SK-N-MC (cell line): Measurements from ENCODE around the gene ABR.

Experiments used
- DNase-seq: peaks from one replicate; pipeline ENCODE4 v3.0.0-alpha.2; 2011; ENCODE audit warnings: low read depth, low spot score
- H3K27ac ChIP-seq: fragments of 200-600 bp; sonication (generic); 2 replicates; pipeline ENCODE4 v1.5.1; 2016; ENCODE audit warnings: mixed run types
- H3K36me3 ChIP-seq: fragments of 200-600 bp; sonication (generic); 2 replicates; pipeline ENCODE4 v1.6.1; 2017; ENCODE audit warnings: antibody characterized with exemption, low read length, mixed read lengths; ENCODE audit not compliant: insufficient read depth
- H3K4me3 ChIP-seq: fragments of 200-600 bp; sonication (generic); 2 replicates; pipeline ENCODE4 v1.5.1; 2016
- H3K9ac ChIP-seq: fragments of 200-600 bp; sonication (generic); 2 replicates; pipeline ENCODE4 v1.8.0; 2017; ENCODE audit warnings: mixed run types, mixed read lengths; ENCODE audit not compliant: insufficient read length
- H3K9me3 ChIP-seq: fragments of 200-600 bp; sonication (generic); 2 replicates; pipeline ENCODE4 v1.6.1; 2017; ENCODE audit warnings: low read depth, mild to moderate bottlenecking, antibody characterized with exemption, low read length, moderate library complexity, mixed read lengths
- EZH2 ChIP-seq: fragments of 200-600 bp; sonication (generic); IDR thresholded peaks from one replicate; pipeline ENCODE4 v1.6.1; 2017; ENCODE audit warnings: antibody characterized with exemption
- FOXP2 ChIP-seq: optimal IDR thresholded peaks from 2 replicates; pipeline ENCODE3; 2011; ENCODE audit warnings: mild to moderate bottlenecking, moderate library complexity; ENCODE audit not compliant: insufficient read depth; ENCODE audit errors: extremely low read length, control extremely low read depth
- POLR2AphosphoS5 ChIP-seq: IDR thresholded peaks from 2 replicates; pipeline ENCODE4 v1.6.1; 2012; ENCODE audit warnings: mild to moderate bottlenecking, low read depth, low read length, borderline replicate concordance

ABR gene

DNA sequence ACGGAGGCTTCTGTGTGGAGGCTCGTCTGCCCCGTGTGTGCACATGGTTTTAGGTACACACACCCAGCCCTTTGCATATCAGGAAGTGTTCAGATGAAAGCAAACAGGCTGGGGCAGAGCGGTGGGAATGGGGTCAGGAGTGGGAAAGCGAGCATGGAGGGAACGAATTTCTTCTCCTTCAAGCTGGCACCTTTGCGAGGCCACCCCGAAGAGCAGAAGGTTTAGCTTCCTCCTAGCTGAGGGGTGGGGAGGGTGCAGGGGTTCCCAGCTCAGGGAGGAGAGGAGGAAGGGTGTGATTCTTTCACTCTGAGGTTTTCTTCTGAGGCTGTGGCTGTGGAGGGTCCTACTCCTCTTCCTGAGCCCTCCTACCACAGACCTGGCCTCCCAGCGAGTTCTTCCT, 83.6 kb downstream of the ABR start:
- H3K9me3 ChIP-seq, result no peaks in the 10 kb centered on the region
- TF ChIP-seq FOXP2 (no peak), POLR2AphosphoS5 (no peak), EZH2 (no peak)
- no peak for DNase-seq
- H3K27ac ChIP-seq, result no peak overlapping the region
- H3K9ac ChIP-seq, result no peak overlapping the region
- H3K4me3 ChIP-seq, result no peak overlapping the region
- no peaks in the 10 kb centered on the region; the same call in 1 of the 2 replicates for H3K36me3 ChIP-seq

- Histone ChIP-seq H3K9me3 (no peaks in the 10 kb centered on the region), H3K27ac (no peak overlapping the region), H3K9ac (no peak overlapping the region), H3K36me3 (no peaks in the 10 kb centered on the region; the same call in 1 of the 2 replicates), H3K4me3 (no peak overlapping the region)
- no peak for DNase-seq
- no peak for TF ChIP-seq EZH2
- no peak for TF ChIP-seq FOXP2
- no peak for TF ChIP-seq POLR2AphosphoS5
Measured at GRCh38 chr17:1095853-1096173, 84.0 kb downstream of the ABR start.

DNA sequence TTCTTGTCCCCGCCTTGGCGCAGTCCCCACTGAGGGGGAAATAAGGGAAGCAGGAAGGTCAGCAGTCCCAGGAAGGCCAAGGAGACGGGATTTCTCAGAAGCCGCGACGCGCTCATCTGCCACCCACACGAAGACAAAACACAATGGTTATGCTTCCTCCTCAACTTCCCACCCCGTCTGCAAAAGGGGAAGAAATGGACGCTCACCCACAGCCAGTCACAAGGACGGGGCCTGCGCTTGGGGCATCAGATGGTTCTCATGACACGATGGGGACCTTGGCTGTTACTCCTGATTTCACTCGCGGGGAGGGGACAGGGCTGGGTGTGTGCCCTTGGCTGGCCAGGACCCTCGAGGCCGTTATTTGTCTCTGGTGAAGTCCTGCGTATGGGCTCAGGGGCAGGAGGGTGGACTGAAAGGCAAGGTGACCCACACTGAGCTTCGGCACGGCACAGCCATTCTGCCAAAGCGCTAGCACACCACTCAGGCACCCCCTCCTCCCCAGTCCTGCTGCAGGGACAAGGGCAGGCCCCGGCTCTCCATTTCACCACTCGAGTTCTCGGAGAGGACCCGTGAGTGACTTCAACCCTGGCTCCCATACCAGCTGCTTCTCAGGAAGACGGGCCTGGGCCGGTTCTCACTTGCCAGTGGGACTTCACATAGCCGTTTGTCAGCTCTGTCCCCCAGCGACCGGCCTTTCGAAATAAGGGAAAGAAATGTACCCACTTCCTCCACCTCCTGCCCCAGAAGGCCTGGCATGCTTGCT, 84.5 kb downstream of the ABR start:
- H3K36me3 ChIP-seq, result no peaks in the 10 kb centered on the region; the same call in 1 of the 2 replicates
- TF ChIP-seq POLR2AphosphoS5 (no peak), EZH2 (no peak), FOXP2 (no peak)
- DNase-seq, result no peak
- no peak overlapping the region for H3K4me3 ChIP-seq
- no peak overlapping the region for H3K27ac ChIP-seq
- no peaks in the 10 kb centered on the region for H3K9me3 ChIP-seq
- H3K9ac ChIP-seq, result no peak overlapping the region

- Histone ChIP-seq H3K36me3 (no peaks in the 10 kb centered on the region; the same call in 1 of the 2 replicates), H3K4me3 (no peak overlapping the region), H3K9ac (no peak overlapping the region), H3K9me3 (no peaks in the 10 kb centered on the region), H3K27ac (no peak overlapping the region)
- no peak for TF ChIP-seq POLR2AphosphoS5
- TF ChIP-seq EZH2, result no peak
- TF ChIP-seq FOXP2, result no peak
- DNase-seq, result no peak
Measured at GRCh38 chr17:1094591-1094990, 85.2 kb downstream of the ABR start.

- no peak overlapping the region for H3K9ac ChIP-seq
- no peak for DNase-seq
- no peaks in the 10 kb centered on the region; the same call in 1 of the 2 replicates for H3K36me3 ChIP-seq
- no peaks in the 10 kb centered on the region for H3K9me3 ChIP-seq
- no peak overlapping the region for H3K27ac ChIP-seq
- no peak overlapping the region for H3K4me3 ChIP-seq
- TF ChIP-seq EZH2, result no peak
- TF ChIP-seq POLR2AphosphoS5, result no peak
- TF ChIP-seq FOXP2, result no peak
Measured at GRCh38 chr17:1091900-1092299, 87.9 kb downstream of the ABR start.

DNA sequence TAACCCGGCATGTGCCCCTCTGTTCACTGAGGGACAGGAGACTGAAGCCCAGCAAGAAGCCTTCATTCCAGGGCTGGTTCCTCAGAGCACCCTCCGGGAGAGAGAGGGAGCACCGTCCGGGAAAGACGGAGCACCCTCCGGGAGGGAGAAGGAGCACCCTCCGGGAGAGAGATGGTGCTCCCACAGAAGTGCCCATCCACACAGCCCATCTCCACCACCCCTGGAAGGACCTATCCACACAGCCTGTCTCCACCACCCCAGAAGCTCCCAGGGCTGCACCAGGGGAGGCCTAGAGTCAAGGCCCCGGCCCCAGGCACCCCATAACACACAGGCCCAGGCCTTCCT, 88.6 kb downstream of the ABR start:
- Histone ChIP-seq H3K9ac (no peak overlapping the region), H3K27ac (no peak overlapping the region), H3K9me3 (no peaks in the 10 kb centered on the region), H3K4me3 (no peak overlapping the region), H3K36me3 (no peaks in the 10 kb centered on the region; the same call in 1 of the 2 replicates)
- no peak for DNase-seq
- TF ChIP-seq FOXP2, result no peak
- no peak for TF ChIP-seq POLR2AphosphoS5
- no peak for TF ChIP-seq EZH2

GRCh38 chr17:1090465-1091189, 89.2 kb downstream of the ABR start:
- TF ChIP-seq POLR2AphosphoS5 (no peak), FOXP2 (no peak), EZH2 (no peak)
- no peaks in the 10 kb centered on the region; the same call in 1 of the 2 replicates for H3K36me3 ChIP-seq
- no peak overlapping the region for H3K9ac ChIP-seq
- H3K4me3 ChIP-seq, result no peak overlapping the region
- no peak overlapping the region for H3K27ac ChIP-seq
- no peaks in the 10 kb centered on the region for H3K9me3 ChIP-seq
- no peak for DNase-seq

DNA sequence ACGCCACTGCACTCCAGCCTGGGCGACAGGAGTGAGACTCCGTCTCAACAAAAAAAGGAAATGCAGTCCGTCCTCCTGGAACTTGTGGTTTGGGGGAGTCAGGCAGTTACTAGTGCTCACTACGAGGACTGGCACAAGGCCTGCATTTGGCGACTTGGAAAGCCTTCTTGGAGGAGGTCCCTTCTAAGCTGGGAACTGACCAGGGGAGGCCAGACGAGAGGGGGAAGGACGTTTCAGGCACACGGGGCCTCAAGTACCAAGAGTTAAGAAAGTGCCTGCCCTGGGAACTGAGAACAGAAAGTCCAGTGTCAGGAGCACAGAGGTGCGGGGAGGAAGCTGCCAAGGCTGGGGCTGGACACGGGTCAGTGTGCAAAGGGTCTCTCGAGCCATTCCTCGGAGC, 89.9 kb downstream of the ABR start:
- no peaks in the 10 kb centered on the region; the same call in 1 of the 2 replicates for H3K36me3 ChIP-seq
- H3K27ac ChIP-seq, result no peak overlapping the region
- no peak overlapping the region for H3K9ac ChIP-seq
- H3K4me3 ChIP-seq, result no peak overlapping the region
- no peak for DNase-seq
- no peaks in the 10 kb centered on the region for H3K9me3 ChIP-seq
- no peak for TF ChIP-seq EZH2
- no peak for TF ChIP-seq POLR2AphosphoS5
- no peak for TF ChIP-seq FOXP2
